ENCODE measurements around the gene TMEM232.
A peak's percentile ranks its signal among the peaks of the same experiment; 100 is the strongest.

TMEM232 gene

GRCh38 chr5:110414360-110414759 lies 312.1 kb downstream of the TMEM232 start:
- in situ Hi-C loops (cut with MboI; ENCODE audit: low sequenced_read_pairs, unreplicated experiment), result no loop called here
- TF ChIP-seq CTCF (IDR thresholded peaks at IDR 0.05; ENCODE audit: borderline replicate concordance, control extremely low read depth, extremely low read depth, insufficient read depth, missing control alignments), result peak; percentile 36
- DNase-seq (ENCODE audit: low spot score), result peak; percentile 37

GRCh38 chr5:110413856-110414255 lies 312.6 kb downstream of the TMEM232 start:
- no peak for DNase-seq (ENCODE audit: low spot score)
- no peak for TF ChIP-seq CTCF (IDR thresholded peaks at IDR 0.05; ENCODE audit: borderline replicate concordance, control extremely low read depth, extremely low read depth, insufficient read depth, missing control alignments)
- in situ Hi-C loops (cut with MboI; ENCODE audit: low sequenced_read_pairs, unreplicated experiment), result no loop called here

GRCh38 chr5:110409571-110409970 lies 316.9 kb downstream of the TMEM232 start:
- in situ Hi-C loops (cut with MboI; ENCODE audit: low sequenced_read_pairs, unreplicated experiment), result no loop called here
- no peak for DNase-seq (ENCODE audit: low spot score)
- no peak for TF ChIP-seq CTCF (IDR thresholded peaks at IDR 0.05; ENCODE audit: borderline replicate concordance, control extremely low read depth, extremely low read depth, insufficient read depth, missing control alignments)

- in situ Hi-C loops (cut with MboI; ENCODE audit: low sequenced_read_pairs, unreplicated experiment), result no loop called here
- DNase-seq (ENCODE audit: low spot score), result no peak
Observed at GRCh38 chr5:110402562-110402961, 323.9 kb downstream of the TMEM232 start.

GRCh38 chr5:110401881-110402280 lies 324.6 kb downstream of the TMEM232 start:
- DNase-seq (ENCODE audit: low spot score), result no peak
- TF ChIP-seq CTCF (IDR thresholded peaks at IDR 0.05; ENCODE audit: borderline replicate concordance, control extremely low read depth, extremely low read depth, insufficient read depth, missing control alignments), result no peak
- in situ Hi-C loops (cut with MboI; ENCODE audit: low sequenced_read_pairs, unreplicated experiment), result no loop called here

More at GRCh38 chr5:110402562-110402961, 323.9 kb downstream of the TMEM232 start:
- no peak for TF ChIP-seq CTCF (IDR thresholded peaks at IDR 0.05; ENCODE audit: borderline replicate concordance, control extremely low read depth, extremely low read depth, insufficient read depth, missing control alignments)

- in situ Hi-C loops (cut with MboI; ENCODE audit: low sequenced_read_pairs, unreplicated experiment), result no loop called here
- TF ChIP-seq CTCF (IDR thresholded peaks at IDR 0.05; ENCODE audit: borderline replicate concordance, control extremely low read depth, extremely low read depth, insufficient read depth, missing control alignments), result no peak
- no peak for DNase-seq (ENCODE audit: low spot score)
Observed at GRCh38 chr5:110398951-110399350, 327.5 kb downstream of the TMEM232 start.

GRCh38 chr5:110397281-110397680 lies 329.2 kb downstream of the TMEM232 start:
- in situ Hi-C loops (cut with MboI; ENCODE audit: low sequenced_read_pairs, unreplicated experiment), result no loop called here
- no peak for TF ChIP-seq CTCF (IDR thresholded peaks at IDR 0.05; ENCODE audit: borderline replicate concordance, control extremely low read depth, extremely low read depth, insufficient read depth, missing control alignments)
- no peak for DNase-seq (ENCODE audit: low spot score)

All from GM13976 (cell line).